Measurements from ENCODE around the gene PPT2.
"Not testable (repeated sequence)": the region's sequence is repeated elsewhere in the genome, so short reads cannot be mapped to it uniquely, and the experiment has no call there.

- not testable (repeated sequence) for TF ChIP-seq CTCF, POLR2A (IDR thresholded peaks at IDR 0.05)
Observed at GRCh38 chr6:32193096-32193495, 39.2 kb downstream of the PPT2 start.

Data from uterus (tissue), 2 donors.